K562 (cell line): ENCODE data around the gene TMIGD2. TPM values are rescaled to one million over a fixed set of nuclear protein-coding genes. Genes with fewer than 3 reads are reported as not detected.

ENCODE experiments used
- IFI16 ChIP-seq: fragments of 250-450 bp; sonication (Bioruptor Pico); IDR thresholded peaks from 2 replicates; pipeline ENCODE4 v2.1.2; 2022; ENCODE audit warnings: mild to moderate bottlenecking, inconsistent platforms
- MBD2 ChIP-seq: sonication (generic); IDR thresholded peaks from 2 replicates; pipeline ENCODE4 v1.6.1; 2016; ENCODE audit warnings: low read depth, borderline replicate concordance
- POLR2H ChIP-seq: IDR thresholded peaks from 2 replicates; pipeline ENCODE4 v1.6.1; 2016; ENCODE audit warnings: missing genetic modification characterization, low read depth, mild to moderate bottlenecking, control low read depth, missing compliant biosample characterization, moderate library complexity
- PTRF ChIP-seq: fragments of 450-650 bp; IDR thresholded peaks from 2 replicates; pipeline ENCODE4 v1.6.1; 2016; ENCODE audit warnings: mild to moderate bottlenecking, missing genetic modification characterization, missing compliant biosample characterization
- SOX6 ChIP-seq: fragments of 450-650 bp; IDR thresholded peaks from 2 replicates; pipeline ENCODE4 v1.6.1; 2014; ENCODE audit warnings: mild to moderate bottlenecking
- TRIM24 ChIP-seq, 2 experiments: fragments of 450-650 bp; IDR thresholded peaks; 2 replicates each; pipeline ENCODE4 v1.6.1; 2016
- ZNF253 ChIP-seq: fragments of 250-450 bp; sonication (Bioruptor Pico); conservative IDR thresholded peaks from 2 replicates; pipeline ENCODE4 v1.6.1; 2021; ENCODE audit warnings: mild to moderate bottlenecking
- ZNF282 ChIP-seq: sonication (generic); formaldehyde crosslinking; IDR thresholded peaks from 2 replicates; pipeline ENCODE4 v1.8.1; 2023; ENCODE audit warnings: missing genetic modification reagents
- polyA plus RNA-seq, 8 experiments: library from polyadenylated mRNA; depleted of rRNA in 4 of 8; stranded (reverse) in 5 of 8; unstranded in 3 of 8; fragments of >200 nt; fragmentation: Nextera tagmentation in 2 of 8; fragmentation: Illumina TruSeq in 1 of 8; extraction: Ambion mirVana in 2 of 8; extraction: Trizol in 1 of 8; gene quantifications; 2 replicates each; pipeline versions ENCODE4 v1.2.1 to v1.2.3, GENCODE V29; 2011 to 2014; ENCODE audit warnings: inconsistent platforms in 1 of 8, missing spikeins in 1 of 8
- total RNA-seq, 7 experiments: library from RNA; depleted of rRNA in 6 of 7; stranded (reverse); fragments of >200 nt in 6 of 7; fragmentation: Illumina TruSeq in 2 of 7; extraction: Trizol in 2 of 7; gene quantifications; 2 replicates each; pipeline versions ENCODE4 v1.2.1 to v1.2.3, GENCODE V29; 2011 to 2021; ENCODE audit warnings: low replicate concordance in 1 of 7
- TF ChIP-seq, protein P1 (sequence below), 2 experiments: fragments of 250-450 bp in 1 of 2; fragments of 450-650 bp in 1 of 2; sonication (Bioruptor Pico) in 1 of 2; IDR thresholded peaks; 2 replicates each; pipeline versions ENCODE4 v1.6.1 to v1.8.0; 2016 to 2021; ENCODE audit warnings: mild to moderate bottlenecking in 2 of 2, moderate library complexity in 2 of 2, missing compliant biosample characterization in 1 of 2, missing genetic modification characterization in 1 of 2
- TF ChIP-seq, protein P2 (sequence below): fragments of 200-800 bp; sonication (Bioruptor generic); IDR thresholded peaks from 2 replicates; pipeline ENCODE4 v1.6.1; 2017; ENCODE audit warnings: missing genetic modification characterization, missing compliant biosample characterization
- TF ChIP-seq, protein P3 (sequence below): fragments of 450-650 bp; conservative IDR thresholded peaks from 2 replicates; pipeline ENCODE4 v1.6.1; 2016; ENCODE audit warnings: missing genetic modification characterization, low read depth, mild to moderate bottlenecking, missing compliant biosample characterization, moderate library complexity
- TF ChIP-seq, protein P4 (sequence below): fragments of 150-350 bp; conservative IDR thresholded peaks from 2 replicates; pipeline ENCODE4 v1.6.1; 2014; ENCODE audit warnings: low read length
- TF ChIP-seq, protein P5 (sequence below), 2 experiments: fragments of 450-650 bp in 1 of 2; sonication (generic) in 1 of 2; formaldehyde crosslinking in 1 of 2; IDR thresholded peaks in 1 of 2; conservative IDR thresholded peaks in 1 of 2; 2 replicates each; pipeline versions ENCODE4 v1.6.1 to v1.8.1; 2016 to 2023; ENCODE audit warnings: mild to moderate bottlenecking in 2 of 2, moderate library complexity in 2 of 2, inconsistent platforms in 1 of 2, missing genetic modification reagents in 1 of 2

The TMIGD2 gene
- total and polyA plus RNA-seq, 9 of the 15 experiments (the other 6 are each of a cell fraction or from before 2014, with no cell fraction given), result not detected

DNA sequence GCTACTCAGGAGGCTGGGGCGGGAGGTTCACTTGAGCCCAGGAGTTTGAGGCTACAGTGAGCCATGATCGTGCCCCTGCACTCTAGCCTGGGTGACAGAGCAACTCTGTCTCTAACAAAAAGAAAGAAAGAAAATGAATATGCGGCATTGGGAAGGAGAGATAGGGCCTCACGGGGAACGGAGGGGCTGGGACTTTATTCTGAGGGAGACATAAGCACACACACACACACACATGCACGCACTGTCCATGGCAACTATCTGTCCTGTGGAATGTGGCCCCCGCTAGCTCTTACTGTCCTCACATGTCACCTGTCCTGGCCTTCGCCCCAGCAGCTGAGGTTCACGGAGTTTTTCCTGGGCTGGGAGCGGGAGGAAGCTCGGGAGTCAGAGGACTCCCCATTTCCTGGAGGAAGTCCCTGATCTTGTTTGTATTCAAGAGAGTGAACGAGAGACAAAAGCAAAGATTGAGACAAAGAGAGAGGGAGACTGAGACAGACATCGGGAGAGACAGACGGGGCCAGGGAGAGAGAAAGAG is 35.8 kb upstream of the TMIGD2 start (continued):
- TF ChIP-seq, protein P1, sequence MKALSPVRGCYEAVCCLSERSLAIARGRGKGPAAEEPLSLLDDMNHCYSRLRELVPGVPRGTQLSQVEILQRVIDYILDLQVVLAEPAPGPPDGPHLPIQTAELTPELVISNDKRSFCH (CRISPR knock-in tag; IDR thresholded peaks at IDR 0.05), result no peak
- TF ChIP-seq, protein P1 (tag; IDR thresholded peaks at IDR 0.05), result peak; percentile 34; the same call in 1 of the 2 replicates
- TF ChIP-seq ZNF253 (CRISPR knock-in tag), result no peak
- TF ChIP-seq SOX6, result peak; percentile 31; the same call in 1 of the 2 replicates
- TF ChIP-seq IFI16, result no peak
- no peak for TF ChIP-seq PTRF (tag)
- TF ChIP-seq POLR2H, result no peak
- peak; percentile 14; the same call in 1 of the 2 replicates for TF ChIP-seq MBD2
- TF ChIP-seq, protein P2, sequence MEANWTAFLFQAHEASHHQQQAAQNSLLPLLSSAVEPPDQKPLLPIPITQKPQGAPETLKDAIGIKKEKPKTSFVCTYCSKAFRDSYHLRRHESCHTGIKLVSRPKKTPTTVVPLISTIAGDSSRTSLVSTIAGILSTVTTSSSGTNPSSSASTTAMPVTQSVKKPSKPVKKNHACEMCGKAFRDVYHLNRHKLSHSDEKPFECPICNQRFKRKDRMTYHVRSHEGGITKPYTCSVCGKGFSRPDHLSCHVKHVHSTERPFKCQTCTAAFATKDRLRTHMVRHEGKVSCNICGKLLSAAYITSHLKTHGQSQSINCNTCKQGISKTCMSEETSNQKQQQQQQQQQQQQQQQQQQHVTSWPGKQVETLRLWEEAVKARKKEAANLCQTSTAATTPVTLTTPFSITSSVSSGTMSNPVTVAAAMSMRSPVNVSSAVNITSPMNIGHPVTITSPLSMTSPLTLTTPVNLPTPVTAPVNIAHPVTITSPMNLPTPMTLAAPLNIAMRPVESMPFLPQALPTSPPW (CRISPR knock-in tag), result peak; percentile 65
- TF ChIP-seq, protein P3, sequence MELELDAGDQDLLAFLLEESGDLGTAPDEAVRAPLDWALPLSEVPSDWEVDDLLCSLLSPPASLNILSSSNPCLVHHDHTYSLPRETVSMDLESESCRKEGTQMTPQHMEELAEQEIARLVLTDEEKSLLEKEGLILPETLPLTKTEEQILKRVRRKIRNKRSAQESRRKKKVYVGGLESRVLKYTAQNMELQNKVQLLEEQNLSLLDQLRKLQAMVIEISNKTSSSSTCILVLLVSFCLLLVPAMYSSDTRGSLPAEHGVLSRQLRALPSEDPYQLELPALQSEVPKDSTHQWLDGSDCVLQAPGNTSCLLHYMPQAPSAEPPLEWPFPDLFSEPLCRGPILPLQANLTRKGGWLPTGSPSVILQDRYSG (tag), result no peak
- TF ChIP-seq ZNF282 (CRISPR knock-in tag), result no peak
- TF ChIP-seq TRIM24 (IDR thresholded peaks at IDR 0.05), result 0 out of 4 replicates have a peak, but pooled peaks of 1 of the 2 experiments have one; percentile 20
- TF ChIP-seq, protein P4, sequence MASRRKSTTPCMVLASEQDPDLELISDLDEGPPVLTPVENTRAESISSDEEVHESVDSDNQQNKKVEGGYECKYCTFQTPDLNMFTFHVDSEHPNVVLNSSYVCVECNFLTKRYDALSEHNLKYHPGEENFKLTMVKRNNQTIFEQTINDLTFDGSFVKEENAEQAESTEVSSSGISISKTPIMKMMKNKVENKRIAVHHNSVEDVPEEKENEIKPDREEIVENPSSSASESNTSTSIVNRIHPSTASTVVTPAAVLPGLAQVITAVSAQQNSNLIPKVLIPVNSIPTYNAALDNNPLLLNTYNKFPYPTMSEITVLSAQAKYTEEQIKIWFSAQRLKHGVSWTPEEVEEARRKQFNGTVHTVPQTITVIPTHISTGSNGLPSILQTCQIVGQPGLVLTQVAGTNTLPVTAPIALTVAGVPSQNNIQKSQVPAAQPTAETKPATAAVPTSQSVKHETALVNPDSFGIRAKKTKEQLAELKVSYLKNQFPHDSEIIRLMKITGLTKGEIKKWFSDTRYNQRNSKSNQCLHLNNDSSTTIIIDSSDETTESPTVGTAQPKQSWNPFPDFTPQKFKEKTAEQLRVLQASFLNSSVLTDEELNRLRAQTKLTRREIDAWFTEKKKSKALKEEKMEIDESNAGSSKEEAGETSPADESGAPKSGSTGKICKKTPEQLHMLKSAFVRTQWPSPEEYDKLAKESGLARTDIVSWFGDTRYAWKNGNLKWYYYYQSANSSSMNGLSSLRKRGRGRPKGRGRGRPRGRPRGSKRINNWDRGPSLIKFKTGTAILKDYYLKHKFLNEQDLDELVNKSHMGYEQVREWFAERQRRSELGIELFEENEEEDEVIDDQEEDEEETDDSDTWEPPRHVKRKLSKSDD, result no peak
- TF ChIP-seq, protein P5, sequence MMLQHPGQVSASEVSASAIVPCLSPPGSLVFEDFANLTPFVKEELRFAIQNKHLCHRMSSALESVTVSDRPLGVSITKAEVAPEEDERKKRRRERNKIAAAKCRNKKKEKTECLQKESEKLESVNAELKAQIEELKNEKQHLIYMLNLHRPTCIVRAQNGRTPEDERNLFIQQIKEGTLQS (IDR thresholded peaks at IDR 0.05), result no peak
- TF ChIP-seq, protein P5 (CRISPR knock-in tag; conservative IDR thresholded peaks at IDR 0.05), result no peak
